SU-DHL-6 (cell line): ENCODE results near the gene KRTAP4-3.
"Not testable (repeated sequence)": the region's sequence is repeated elsewhere in the genome, so short reads cannot be mapped to it uniquely, and the experiment has no call there.

Experiments
- H2AFZ ChIP-seq: fragments of 200-600 bp; sonication (generic); 2 replicates; pipeline ENCODE4 v1.6.1; 2014; ENCODE audit warnings: low read depth, mild to moderate bottlenecking, moderate library complexity, mixed read lengths, antibody characterized with exemption, low read length; ENCODE audit not compliant: severe bottlenecking
- H3F3A ChIP-seq: fragments of 200-600 bp; shearing (Covaris generic); 2 replicates; pipeline ENCODE4 v1.6.0; 2016; ENCODE audit warnings: antibody characterized with exemption, mild to moderate bottlenecking; ENCODE audit not compliant: insufficient read depth
- H3K27ac ChIP-seq: fragments of 200-600 bp; sonication (generic); 2 replicates; pipeline ENCODE4 v1.5.1; 2016; ENCODE audit warnings: low read depth, mild to moderate bottlenecking, low read length, moderate library complexity, mixed read lengths
- H3K27me3 ChIP-seq: fragments of 200-600 bp; sonication (generic), shearing (Covaris generic); 2 replicates; pipeline ENCODE4 v1.6.0; 2014; ENCODE audit warnings: mild to moderate bottlenecking, low read length
- H3K36me3 ChIP-seq: fragments of 200-600 bp; sonication (generic); 2 replicates; pipeline ENCODE4 v1.6.1; 2014; ENCODE audit warnings: mild to moderate bottlenecking, low read length, mixed read lengths
- H3K4me2 ChIP-seq: fragments of 300-600, 200-600 bp; shearing (Covaris generic), sonication (generic); 2 replicates; pipeline ENCODE4 v1.6.0; 2014; ENCODE audit warnings: low read length, low read depth, mild to moderate bottlenecking; ENCODE audit not compliant: poor library complexity, severe bottlenecking
- H3K4me3 ChIP-seq: fragments of 200-600 bp; sonication (generic); 2 replicates; pipeline ENCODE4 v1.5.1; 2014; ENCODE audit warnings: antibody characterized with exemption, low read length, mild to moderate bottlenecking, mixed read lengths; ENCODE audit not compliant: insufficient read depth, poor library complexity, severe bottlenecking
- H3K79me2 ChIP-seq: fragments of 200-600 bp; sonication (generic); 2 replicates; pipeline ENCODE4 v1.6.1; 2014; ENCODE audit warnings: mild to moderate bottlenecking, low read length, moderate library complexity; ENCODE audit not compliant: insufficient read depth
- H3K9ac ChIP-seq: fragments of 200-600 bp; sonication (generic); 2 replicates; pipeline ENCODE4 v1.7.0; 2014; ENCODE audit warnings: mild to moderate bottlenecking, low read length
- H3K9me2 ChIP-seq: fragments of 200-600 bp; sonication (generic); replicated peaks from 2 replicates; pipeline ENCODE4 v1.6.1; 2014; ENCODE audit warnings: low read length; ENCODE audit not compliant: insufficient read depth
- H3K9me3 ChIP-seq: fragments of 200-600 bp; sonication (generic); 2 replicates; pipeline ENCODE4 v1.6.1; 2014; ENCODE audit warnings: low read length, mixed read lengths; ENCODE audit not compliant: insufficient read depth
- H4K20me1 ChIP-seq: fragments of 200-600 bp; sonication (generic); 2 replicates; pipeline ENCODE4 v1.6.1; 2014; ENCODE audit warnings: low read depth, mild to moderate bottlenecking, antibody characterized with exemption, low read length, moderate library complexity, mixed read lengths
- CTCF ChIP-seq: fragments of 200-600 bp; sonication (generic); IDR thresholded peaks from one replicate; pipeline ENCODE4 v1.5.1; 2017; ENCODE audit warnings: antibody characterized with exemption, mild to moderate bottlenecking, low read length, moderate library complexity; ENCODE audit not compliant: insufficient read depth, poor library complexity, severe bottlenecking
- EZH2phosphoT487 ChIP-seq: fragments of 200-600 bp; sonication (generic), shearing (Covaris generic); conservative IDR thresholded peaks from 2 replicates; pipeline ENCODE4 v1.6.1; 2018; ENCODE audit warnings: mild to moderate bottlenecking, antibody characterized with exemption, low read length, moderate library complexity, mixed read lengths

The KRTAP4-3 gene

GRCh38 chr17:41149652-41149985 lies 18.4 kb downstream of the KRTAP4-3 start, which contains the start of gene KRTAP4-5:
Gene KRTAP4-5 (minus strand): TSS chr17:41149825. CDS start chr17:41149767, 58 bp downstream.
- Histone ChIP-seq H3K9me3 (no peaks in the 10 kb centered on the region), H3K9me2 (no peaks in the 10 kb centered on the region), H3K4me3 (no peak within 1 kb of the TSS), H3K9ac (no peak within 1 kb of the TSS), H3F3A (no peaks in the 10 kb centered on the region), H3K4me2 (no peak within 1 kb of the TSS), H3K27ac (no peak within 1 kb of the TSS), H3K79me2 (no peaks in the 10 kb centered on the region), H3K36me3 (no peaks in the 10 kb centered on the region), H4K20me1 (no peaks in the 10 kb centered on the region), H2AFZ (no peak within 1 kb of the TSS), H3K27me3 (no peaks in the 10 kb centered on the region; the same call in 1 of the 2 replicates)
- TF ChIP-seq EZH2phosphoT487 = no peak
- no peak for TF ChIP-seq CTCF

- not testable (repeated sequence) for H3K27ac ChIP-seq, H3K36me3 ChIP-seq, H4K20me1 ChIP-seq, H3K79me2 ChIP-seq, H3F3A ChIP-seq, H3K9ac ChIP-seq, H2AFZ ChIP-seq, H3K9me3 ChIP-seq, H3K27me3 ChIP-seq, H3K4me2 ChIP-seq, H3K4me3 ChIP-seq, H3K9me2 ChIP-seq
Measured at GRCh38 chr17:41148971-41149651, 18.9 kb downstream of the KRTAP4-3 start.

DNA sequence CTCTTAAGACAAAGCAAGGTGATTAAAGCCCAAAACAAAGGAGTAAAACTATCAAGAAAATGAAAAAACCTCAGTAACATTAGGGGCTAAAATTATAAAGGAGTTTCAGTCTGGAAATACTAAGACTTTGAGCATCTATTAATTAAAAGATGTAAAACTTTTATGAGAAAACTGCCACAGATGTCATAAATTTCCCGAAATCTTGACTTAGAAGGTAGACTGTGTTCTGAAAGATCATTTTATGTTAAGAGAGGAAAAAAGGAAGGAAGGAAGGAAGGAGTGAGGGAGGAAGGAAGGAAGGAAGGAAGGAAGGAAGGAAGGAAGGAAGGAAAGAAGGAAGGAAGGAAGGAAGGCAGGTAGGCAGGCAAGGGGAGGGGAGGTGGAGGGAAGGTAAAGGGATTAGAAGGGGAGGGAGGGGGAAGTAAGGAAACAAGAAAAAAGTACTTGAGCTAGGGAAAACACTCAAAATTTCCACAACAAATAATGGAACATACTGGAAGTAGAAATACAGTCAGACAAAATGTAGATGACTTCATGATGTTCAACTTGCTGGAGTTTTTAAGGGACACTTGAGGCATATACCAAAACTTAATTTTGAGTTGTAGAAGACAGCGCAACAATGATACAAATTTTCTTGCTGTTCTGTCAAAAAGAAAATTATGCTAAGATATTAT lies 20.4 kb downstream of the KRTAP4-3 start:
- no peaks in the 10 kb centered on the region for H3K36me3 ChIP-seq
- H3K9ac ChIP-seq = no peak overlapping the region
- no peaks in the 10 kb centered on the region for H3F3A ChIP-seq
- H3K4me3 ChIP-seq = no peak overlapping the region
- no peak overlapping the region for H3K4me2 ChIP-seq
- TF ChIP-seq EZH2phosphoT487 = no peak
- no peak for TF ChIP-seq CTCF
- peaks cover 7% of the 10 kb centered on the region; the same call in 1 of the 2 replicates for H3K9me3 ChIP-seq
- H4K20me1 ChIP-seq = no peaks in the 10 kb centered on the region
- no peak overlapping the region for H2AFZ ChIP-seq
- H3K79me2 ChIP-seq = no peaks in the 10 kb centered on the region
- no peaks in the 10 kb centered on the region; the same call in 1 of the 2 replicates for H3K27me3 ChIP-seq
- H3K27ac ChIP-seq = no peak overlapping the region
- no peaks in the 10 kb centered on the region for H3K9me2 ChIP-seq

DNA sequence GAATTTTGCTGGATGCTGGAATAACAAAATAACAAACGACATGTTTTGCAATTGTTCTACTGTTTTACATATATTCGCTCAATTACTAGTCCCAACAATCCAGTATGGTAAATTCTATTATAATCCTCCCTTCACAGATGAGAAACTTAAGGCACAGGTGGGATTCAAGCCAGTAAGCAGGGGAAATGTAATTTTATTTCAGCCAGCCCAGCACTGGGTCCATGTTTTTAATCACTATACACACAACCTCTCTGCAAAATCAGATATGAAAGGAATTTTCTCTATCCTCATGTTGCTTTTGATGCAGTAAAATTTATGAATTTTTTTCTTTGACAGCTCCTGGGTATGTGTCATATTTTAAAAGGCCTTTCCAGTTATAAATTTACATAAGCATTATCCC lies 22.8 kb downstream of the KRTAP4-3 start:
- no peak overlapping the region for H3K27ac ChIP-seq
- H3K9ac ChIP-seq = no peak overlapping the region
- H3K79me2 ChIP-seq = no peaks in the 10 kb centered on the region
- H3K27me3 ChIP-seq = no peaks in the 10 kb centered on the region; the same call in 1 of the 2 replicates
- no peak overlapping the region for H3K4me3 ChIP-seq
- no peak for TF ChIP-seq EZH2phosphoT487
- TF ChIP-seq CTCF = no peak
- H3K36me3 ChIP-seq = no peaks in the 10 kb centered on the region
- no peaks in the 10 kb centered on the region for H3F3A ChIP-seq
- peaks cover 17% of the 10 kb centered on the region for H3K9me3 ChIP-seq
- no peaks in the 10 kb centered on the region for H3K9me2 ChIP-seq
- no peak overlapping the region for H2AFZ ChIP-seq
- no peaks in the 10 kb centered on the region for H4K20me1 ChIP-seq
- H3K4me2 ChIP-seq = no peak overlapping the region
